Uterus (tissue), 2 donors: ENCODE results near the gene ILK.

Experiments
- POLR2A ChIP-seq, 2 donors: fragments of 450-650 bp; IDR thresholded peaks; one replicate each; pipeline ENCODE4 v1.6.1; 2016; ENCODE audit warnings: antibody characterized with exemption in 2 of 2, mild to moderate bottlenecking in 1 of 2, moderate library complexity in 1 of 2
- TF ChIP-seq, protein P1 (sequence below), 4 experiments: fragments of 200-600 bp in 2 of 4; fragments of 450-650 bp in 2 of 4; sonication (generic) in 2 of 4; IDR thresholded peaks; one replicate each; pipeline ENCODE4 v1.5.1; 2016 to 2019; ENCODE audit warnings: antibody characterized with exemption in 4 of 4, mild to moderate bottlenecking in 2 of 4, moderate library complexity in 1 of 4

DNA sequence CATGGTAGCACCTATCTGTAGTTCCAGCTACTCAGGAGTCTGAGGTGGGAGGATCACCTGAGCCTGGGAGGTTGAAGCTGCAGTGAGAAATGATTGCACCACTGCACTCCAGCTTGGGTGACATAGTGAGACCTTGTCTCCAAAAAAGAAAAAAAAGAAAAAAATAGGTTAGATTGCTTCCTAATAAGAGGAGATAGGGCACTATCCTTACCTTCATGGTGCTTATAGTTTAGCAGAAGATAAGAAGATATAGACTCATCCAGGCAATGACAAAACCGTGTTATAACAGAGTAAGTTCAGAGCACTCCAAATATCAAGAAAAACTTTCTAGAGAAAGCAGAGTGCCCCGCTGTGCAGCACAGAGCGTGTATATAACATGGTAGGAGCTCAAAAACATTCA is 42.3 kb upstream of the ILK start:
- TF ChIP-seq, protein P1, sequence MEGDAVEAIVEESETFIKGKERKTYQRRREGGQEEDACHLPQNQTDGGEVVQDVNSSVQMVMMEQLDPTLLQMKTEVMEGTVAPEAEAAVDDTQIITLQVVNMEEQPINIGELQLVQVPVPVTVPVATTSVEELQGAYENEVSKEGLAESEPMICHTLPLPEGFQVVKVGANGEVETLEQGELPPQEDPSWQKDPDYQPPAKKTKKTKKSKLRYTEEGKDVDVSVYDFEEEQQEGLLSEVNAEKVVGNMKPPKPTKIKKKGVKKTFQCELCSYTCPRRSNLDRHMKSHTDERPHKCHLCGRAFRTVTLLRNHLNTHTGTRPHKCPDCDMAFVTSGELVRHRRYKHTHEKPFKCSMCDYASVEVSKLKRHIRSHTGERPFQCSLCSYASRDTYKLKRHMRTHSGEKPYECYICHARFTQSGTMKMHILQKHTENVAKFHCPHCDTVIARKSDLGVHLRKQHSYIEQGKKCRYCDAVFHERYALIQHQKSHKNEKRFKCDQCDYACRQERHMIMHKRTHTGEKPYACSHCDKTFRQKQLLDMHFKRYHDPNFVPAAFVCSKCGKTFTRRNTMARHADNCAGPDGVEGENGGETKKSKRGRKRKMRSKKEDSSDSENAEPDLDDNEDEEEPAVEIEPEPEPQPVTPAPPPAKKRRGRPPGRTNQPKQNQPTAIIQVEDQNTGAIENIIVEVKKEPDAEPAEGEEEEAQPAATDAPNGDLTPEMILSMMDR (IDR thresholded peaks at IDR 0.05), result no peak
- no peak for TF ChIP-seq POLR2A (IDR thresholded peaks at IDR 0.05)
